NOMO-1 treated with DMSO at 0.1 percent for 48 hours (cell line): ENCODE results near the gene PRPF6.
"Not testable (repeated sequence)": the region's sequence is repeated elsewhere in the genome, so short reads cannot be mapped to it uniquely, and the experiment has no call there.

Experiments used
- DNase-seq: peaks from one replicate; lab custom pipeline; 2025; ENCODE audit not compliant: unreplicated experiment; lab: John Stamatoyannopoulos, UW

PRPF6 gene

GRCh38 chr20:63959699-63960075 is 21.2 kb upstream of the PRPF6 start:
- DNase-seq, result no peak

- DNase-seq, result not testable (repeated sequence)
Observed at GRCh38 chr20:63960654-63961621, 20.0 kb upstream of the PRPF6 start.

GRCh38 chr20:63961664-63962425 is 19.1 kb upstream of the PRPF6 start:
- DNase-seq, result no peak

GRCh38 chr20:63962426-63963347 is 18.2 kb upstream of the PRPF6 start:
- DNase-seq, result no peak

DNA sequence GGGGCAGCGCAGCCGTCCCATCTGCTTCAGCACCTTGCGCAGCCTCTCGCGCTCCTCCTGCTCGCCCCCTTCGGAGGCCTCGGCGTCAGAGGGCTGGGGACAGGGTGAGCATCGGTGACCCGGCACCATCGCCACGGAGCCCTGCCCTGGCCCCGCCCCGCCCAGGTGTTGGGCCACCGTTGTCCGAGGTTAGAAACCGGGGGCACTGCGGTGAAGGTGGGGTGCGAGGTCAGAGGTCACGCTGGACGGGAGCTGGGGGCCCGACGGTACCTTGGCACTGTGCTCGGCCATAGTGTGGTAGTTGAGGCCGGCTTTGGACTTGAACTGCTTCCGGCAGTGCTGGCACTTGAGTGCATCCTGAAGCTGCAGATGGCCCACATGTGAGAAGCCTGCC is 17.6 kb upstream of the PRPF6 start:
- no peak for DNase-seq

- DNase-seq, result no peak
Observed at GRCh38 chr20:63963784-63964301, 17.1 kb upstream of the PRPF6 start.

DNA sequence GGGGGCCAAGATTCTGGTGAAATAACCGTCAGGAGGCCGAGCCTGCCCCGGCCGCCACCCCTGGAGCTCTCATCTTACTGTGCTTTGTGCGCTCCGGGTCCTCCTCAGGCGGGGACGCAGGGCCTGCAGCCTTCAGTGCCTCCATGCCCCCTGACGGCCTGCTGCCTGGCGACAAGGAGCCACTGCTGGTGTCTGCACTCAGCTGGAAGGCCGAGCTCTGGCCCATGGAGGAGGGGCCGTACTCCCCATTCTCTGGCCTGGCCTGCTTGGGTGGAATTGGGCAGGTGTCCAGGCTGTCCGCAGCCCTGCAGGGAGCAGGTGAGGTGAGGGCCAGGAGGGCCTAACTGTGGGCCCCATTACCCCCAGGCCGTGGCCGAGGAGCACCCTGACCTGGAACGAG is 16.5 kb upstream of the PRPF6 start:
- DNase-seq, result no peak

DNA sequence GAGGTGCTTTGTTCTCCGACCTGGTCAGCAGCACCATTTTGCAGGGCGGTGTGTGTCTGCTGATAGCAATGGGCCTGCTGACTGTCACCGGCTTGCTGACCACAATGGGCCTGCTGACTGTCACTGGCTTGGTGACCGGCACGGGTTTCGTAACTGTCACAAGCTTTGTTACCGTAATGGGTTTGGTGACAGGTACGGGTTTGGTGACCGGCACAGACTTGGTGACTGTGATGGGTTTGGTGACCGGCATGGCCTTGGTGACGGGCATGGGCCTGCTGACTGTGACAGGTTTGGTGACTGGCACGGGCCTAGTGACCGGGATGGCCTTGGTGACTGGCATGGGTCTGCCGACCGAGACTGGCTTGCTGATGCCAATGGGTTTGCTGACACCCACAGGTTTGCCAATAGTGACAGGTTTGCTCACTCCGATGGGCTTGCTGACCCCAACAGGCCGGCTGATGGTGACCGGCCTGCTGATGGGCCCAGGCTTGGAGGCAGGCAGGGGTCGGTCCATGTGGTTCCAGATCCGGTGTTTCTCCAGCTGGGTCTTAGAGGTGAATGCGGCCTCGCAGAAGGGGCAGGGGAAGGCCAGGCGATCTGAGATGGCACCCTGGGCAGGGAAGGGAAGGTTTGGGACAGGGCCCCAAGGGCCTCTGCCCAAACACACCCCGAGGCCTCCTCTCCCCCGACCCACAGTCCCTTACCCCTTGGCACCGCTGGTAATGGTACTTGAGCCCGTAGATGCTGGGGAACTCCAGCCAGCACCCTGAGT is 14.6 kb upstream of the PRPF6 start:
- DNase-seq, result no peak

GRCh38 chr20:63966944-63967322 is 14.0 kb upstream of the PRPF6 start:
- no peak for DNase-seq

- DNase-seq, result no peak
Observed at GRCh38 chr20:63967330-63968135, 13.4 kb upstream of the PRPF6 start.

GRCh38 chr20:63968136-63968927 is 12.6 kb upstream of the PRPF6 start:
- DNase-seq, result no peak

- peak; percentile 23 for DNase-seq
Observed at GRCh38 chr20:63968928-63969760, 11.8 kb upstream of the PRPF6 start.

- DNase-seq, result peak; percentile 10
Observed at GRCh38 chr20:63969838-63970713, 10.9 kb upstream of the PRPF6 start, which contains the start of gene ZNF512B. TSS of gene ZNF512B (minus strand) at chr20:63969930. CDS start at chr20:63967950, 1,980 bp downstream.

DNA sequence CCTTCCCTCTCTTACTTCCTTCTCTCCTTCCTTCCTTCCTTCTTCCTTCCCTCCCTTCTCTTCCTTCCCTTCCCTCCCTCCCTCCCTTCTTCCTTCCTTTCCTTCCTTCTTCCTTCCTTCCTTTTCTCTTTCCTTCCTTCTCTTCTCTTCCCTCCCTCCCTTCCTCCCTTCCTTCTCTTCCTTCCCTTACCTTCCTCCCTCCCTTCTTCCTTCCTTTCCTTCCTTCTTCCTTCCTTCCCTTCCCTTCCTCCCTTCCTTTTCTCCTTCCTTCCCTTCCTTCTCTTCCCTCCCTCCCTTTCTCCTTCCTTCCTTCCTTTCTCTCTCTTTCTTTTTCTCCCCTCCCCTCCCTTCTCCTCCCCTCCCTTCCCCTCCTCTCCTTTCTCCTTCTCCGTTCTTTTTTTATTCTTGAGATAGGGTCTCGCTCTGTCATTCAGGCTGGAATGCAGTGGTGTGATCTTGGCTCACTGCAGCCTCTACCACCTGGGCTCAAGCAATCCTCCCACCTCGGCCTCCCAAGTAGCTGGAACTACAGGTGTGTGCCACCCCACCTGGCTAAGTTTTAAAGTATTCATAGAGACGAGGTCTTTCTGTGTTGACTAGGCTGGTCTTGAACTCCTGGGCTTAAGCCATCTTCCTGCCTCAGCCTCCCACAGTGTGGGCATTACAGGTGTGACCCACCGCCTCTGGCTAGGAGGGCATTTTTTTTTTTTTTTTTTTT is 10.1 kb upstream of the PRPF6 start:
- no peak for DNase-seq

GRCh38 chr20:63971960-63972311 is 9.0 kb upstream of the PRPF6 start:
- DNase-seq, result not testable (repeated sequence)
